NCI-H748 (cell line): Measurements from ENCODE around the gene MEP1A.
"Not testable (repeated sequence)": the region's sequence is repeated elsewhere in the genome, so short reads cannot be mapped to it uniquely, and the experiment has no call there.

Experiments
- DNase-seq: peaks from one replicate; lab custom pipeline; 2025; ENCODE audit not compliant: unreplicated experiment; lab: John Stamatoyannopoulos, UW

MEP1A gene

GRCh38 chr6:46774736-46775135, 18.5 kb upstream of the MEP1A start:
- not testable (repeated sequence) for DNase-seq

- DNase-seq = no peak
These were observed 17.0 kb upstream of the MEP1A start for GRCh38 chr6:46776070-46776712.

GRCh38 chr6:46777476-46778346, 15.5 kb upstream of the MEP1A start:
- DNase-seq = no peak

- DNase-seq = peak; percentile 80
These were observed 11.5 kb upstream of the MEP1A start for GRCh38 chr6:46781478-46782378.

GRCh38 chr6:46784535-46784934, 8.7 kb upstream of the MEP1A start:
- no peak for DNase-seq

GRCh38 chr6:46787871-46788540, 5.2 kb upstream of the MEP1A start:
- no peak for DNase-seq

GRCh38 chr6:46788791-46789190, 4.4 kb upstream of the MEP1A start:
- DNase-seq = no peak

GRCh38 chr6:46789434-46790354, 3.5 kb upstream of the MEP1A start:
- DNase-seq = no peak

GRCh38 chr6:46790355-46790874, 2.8 kb upstream of the MEP1A start:
- no peak for DNase-seq

- no peak for DNase-seq
These were observed 554 bp upstream of the MEP1A start for GRCh38 chr6:46792635-46793034.

GRCh38 chr6:46794068-46794467, 879 bp downstream of the MEP1A start:
- DNase-seq = no peak

GRCh38 chr6:46795816-46796215, 2.6 kb downstream of the MEP1A start:
- no peak for DNase-seq

GRCh38 chr6:46796848-46797580, 3.8 kb downstream of the MEP1A start:
- no peak for DNase-seq

- no peak for DNase-seq
These were observed 6.5 kb downstream of the MEP1A start for GRCh38 chr6:46799657-46800056.

GRCh38 chr6:46808806-46809205, 15.6 kb downstream of the MEP1A start:
- DNase-seq = no peak

GRCh38 chr6:46815130-46815529, 21.9 kb downstream of the MEP1A start:
- no peak for DNase-seq

- DNase-seq = no peak
These were observed 23.4 kb downstream of the MEP1A start for GRCh38 chr6:46816626-46817025.

GRCh38 chr6:46819561-46819960, 26.4 kb downstream of the MEP1A start:
- no peak for DNase-seq

GRCh38 chr6:46821458-46821881, 28.3 kb downstream of the MEP1A start:
- no peak for DNase-seq
